GM19239 (cell line): Measurements from ENCODE around the gene ZNF557.

Source experiments
- DNase-seq: peaks from one replicate; pipeline ENCODE4 v3.0.0; 2011; ENCODE audit warnings: low spot score; ENCODE audit not compliant: insufficient read length
- FAIRE-seq: peaks from 2 replicates; lab custom pipeline; 2011; peaks lifted over from hg19 to GRCh38; lab: Jason Lieb, UNC

ZNF557 gene

DNA sequence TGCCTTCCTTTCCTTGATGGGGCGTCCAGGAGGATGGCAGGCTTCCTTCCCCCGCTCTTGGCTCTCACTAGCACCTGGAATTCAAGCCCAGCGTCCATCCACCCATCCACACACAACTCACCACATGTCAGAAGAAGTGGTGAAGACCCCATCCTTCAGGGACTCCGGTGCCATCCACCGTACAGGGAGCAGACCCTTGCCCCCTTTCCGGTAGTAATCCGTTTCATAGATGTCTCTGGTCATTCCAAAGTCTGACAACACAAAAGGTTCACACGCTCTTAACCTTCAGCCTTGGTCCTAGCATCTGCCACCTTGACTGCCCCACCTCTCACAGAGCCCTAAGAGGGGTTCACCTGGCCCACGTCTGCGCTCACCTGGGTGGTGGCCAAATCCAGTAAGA lies 51.0 kb downstream of the ZNF557 start:
- no peak for DNase-seq
- no peak for FAIRE-seq

GRCh38 chr19:7122701-7123100 lies 53.2 kb downstream of the ZNF557 start:
- no peak for FAIRE-seq
- no peak for DNase-seq

- no peak for FAIRE-seq
Measured at GRCh38 chr19:7124782-7125181, 55.3 kb downstream of the ZNF557 start.

GRCh38 chr19:7125221-7125620 lies 55.7 kb downstream of the ZNF557 start:
- DNase-seq (no peak), FAIRE-seq (no peak)

More at GRCh38 chr19:7124782-7125181, 55.3 kb downstream of the ZNF557 start:
- no peak for DNase-seq

GRCh38 chr19:7126132-7126531 lies 56.6 kb downstream of the ZNF557 start:
- DNase-seq (no peak), FAIRE-seq (no peak)

DNA sequence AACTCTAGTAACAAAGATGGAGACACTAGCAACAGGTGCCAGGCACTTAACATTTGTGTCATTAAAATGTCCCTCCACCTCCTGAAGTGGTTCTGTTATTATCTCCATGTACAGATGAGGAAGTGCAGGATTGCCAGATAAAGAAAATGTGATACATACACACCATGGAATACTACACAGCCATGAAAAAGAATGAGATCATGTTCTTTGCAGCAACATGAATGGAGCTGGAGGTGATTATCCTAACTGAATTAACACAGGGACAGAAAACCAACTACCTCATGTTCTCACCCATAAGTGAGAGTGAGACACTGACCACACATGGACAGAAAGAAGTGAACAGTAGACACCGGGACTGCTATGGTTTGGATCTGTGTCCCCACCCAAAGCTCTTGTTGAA lies 60.5 kb downstream of the ZNF557 start:
- DNase-seq (no peak), FAIRE-seq (no peak)

GRCh38 chr19:7132054-7132453 lies 62.6 kb downstream of the ZNF557 start:
- DNase-seq: no peak
- no peak for FAIRE-seq

GRCh38 chr19:7137120-7137519 lies 67.6 kb downstream of the ZNF557 start:
- DNase-seq: no peak
- no peak for FAIRE-seq
